GM18526 (cell line): ENCODE results near the gene FAM227A.
A peak's percentile ranks its signal among the peaks of the same experiment; 100 is the strongest.

ENCODE experiments used
- POLR2A ChIP-seq: IDR thresholded peaks from 3 replicates; pipeline ENCODE4 v1.6.1; 2011; ENCODE audit not compliant: insufficient read length; ENCODE audit errors: extremely low read depth

The FAM227A gene

DNA sequence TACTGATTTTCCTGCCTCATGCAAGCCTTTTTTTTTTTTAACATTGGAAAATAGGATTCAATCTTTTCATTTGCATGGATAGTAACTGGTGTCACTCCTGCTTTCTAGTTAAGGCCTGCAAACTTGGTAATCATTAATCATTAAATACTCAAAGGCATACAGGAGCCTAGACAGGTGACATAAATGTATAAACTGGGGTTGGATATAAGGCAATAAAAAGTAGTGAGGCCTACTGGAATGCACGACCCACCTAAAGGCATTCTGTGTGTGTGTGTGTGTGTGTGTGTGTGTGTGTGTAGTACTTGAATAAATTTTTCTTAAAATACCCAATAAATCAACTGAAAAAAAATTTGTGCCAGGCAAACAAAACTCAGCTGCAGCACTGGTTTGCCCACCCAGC is 33.5 kb upstream of the FAM227A start:
- no peak for TF ChIP-seq POLR2A

GRCh38 chr22:38685761-38686160 is 29.6 kb upstream of the FAM227A start:
- no peak for TF ChIP-seq POLR2A

DNA sequence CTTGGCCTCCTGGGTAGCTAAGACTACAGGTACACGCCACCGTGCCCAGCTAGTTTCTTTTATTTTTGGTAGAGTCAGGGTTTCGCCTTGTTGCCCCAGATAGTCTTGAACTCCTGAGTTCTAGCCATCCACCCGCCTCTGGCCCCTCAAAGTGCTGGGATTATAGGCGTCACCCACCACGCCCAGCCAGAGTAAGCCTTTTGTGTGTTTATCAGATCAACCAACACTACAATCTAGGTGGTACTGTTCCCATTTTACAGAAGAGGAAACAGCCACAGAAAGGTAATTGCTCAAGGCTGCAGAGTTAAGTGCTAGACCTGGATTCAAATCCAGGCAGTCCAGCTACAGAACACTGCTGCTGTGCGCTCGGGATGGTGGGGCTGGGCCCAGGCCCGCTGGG is 28.7 kb upstream of the FAM227A start:
- TF ChIP-seq POLR2A: no peak

DNA sequence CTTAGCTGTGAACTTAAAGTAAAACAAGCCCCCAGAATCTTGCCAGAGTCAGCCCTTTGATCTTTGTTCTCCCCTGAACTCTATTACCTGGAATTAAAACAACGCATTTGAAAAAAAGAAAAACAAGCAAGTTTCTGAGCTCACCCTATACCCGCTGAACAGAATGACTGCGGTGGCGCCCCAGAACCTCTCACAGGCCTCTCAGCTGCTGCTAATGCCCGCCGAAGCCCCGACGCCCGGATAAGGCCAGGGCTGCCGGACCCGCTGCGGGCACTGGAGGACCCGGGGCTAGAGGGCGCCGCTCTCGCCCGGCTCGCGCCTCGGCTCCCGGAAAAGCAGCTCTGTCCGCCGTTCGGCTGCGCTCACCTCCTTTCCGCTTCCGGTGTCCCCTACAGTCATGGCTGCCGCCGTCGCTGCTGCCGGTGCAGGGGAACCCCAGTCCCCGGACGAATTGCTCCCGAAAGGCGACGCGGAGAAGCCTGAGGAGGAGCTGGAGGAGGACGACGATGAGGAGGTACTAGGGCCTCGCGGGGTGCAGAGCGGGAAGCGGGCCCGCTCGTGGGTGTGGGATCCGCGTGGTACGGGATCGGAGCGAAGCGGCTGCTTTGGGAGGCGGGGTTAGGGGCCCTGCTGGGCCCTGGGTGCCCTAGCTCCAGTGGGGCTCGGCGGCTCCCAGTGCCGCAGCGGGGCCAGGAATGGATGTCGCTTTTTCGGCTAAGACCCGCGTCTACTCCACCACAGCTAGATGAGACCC is 25.6 kb upstream of the FAM227A start, which contains the start of gene TOMM22:
Gene TOMM22 (plus strand): TSS at position 376 of the 754 bp plus-strand sequence. CDS start 22 bp downstream, at position 398.
- TF ChIP-seq POLR2A: peak; percentile 84

GRCh38 chr22:38675833-38676232 is 19.6 kb upstream of the FAM227A start:
- TF ChIP-seq POLR2A: no peak

DNA sequence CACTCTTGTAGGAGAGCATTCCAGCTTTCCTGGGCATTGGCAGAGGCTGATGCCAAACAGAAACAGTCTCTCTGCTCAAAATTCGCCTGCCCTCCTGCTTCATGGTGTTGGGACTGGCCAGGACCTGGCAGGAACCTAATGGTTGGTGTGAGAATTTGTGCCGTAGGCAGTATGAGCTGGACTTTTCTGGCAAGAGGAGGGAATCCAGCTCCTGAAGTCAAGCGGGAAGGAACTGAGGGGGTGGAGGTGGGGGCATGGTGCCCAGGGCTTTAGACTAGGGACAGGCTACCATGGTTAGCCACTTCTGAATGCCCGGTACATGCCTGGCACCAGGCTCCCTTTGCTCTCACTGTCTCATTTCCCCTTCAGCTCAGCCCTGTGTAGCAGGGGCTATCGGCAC is 18.7 kb upstream of the FAM227A start:
- no peak for TF ChIP-seq POLR2A

- TF ChIP-seq POLR2A: no peak
Measured at GRCh38 chr22:38657045-38657909, 1.1 kb upstream of the FAM227A start.

- TF ChIP-seq POLR2A: no peak
Measured at GRCh38 chr22:38655519-38656255, 505 bp downstream of the FAM227A start.

DNA sequence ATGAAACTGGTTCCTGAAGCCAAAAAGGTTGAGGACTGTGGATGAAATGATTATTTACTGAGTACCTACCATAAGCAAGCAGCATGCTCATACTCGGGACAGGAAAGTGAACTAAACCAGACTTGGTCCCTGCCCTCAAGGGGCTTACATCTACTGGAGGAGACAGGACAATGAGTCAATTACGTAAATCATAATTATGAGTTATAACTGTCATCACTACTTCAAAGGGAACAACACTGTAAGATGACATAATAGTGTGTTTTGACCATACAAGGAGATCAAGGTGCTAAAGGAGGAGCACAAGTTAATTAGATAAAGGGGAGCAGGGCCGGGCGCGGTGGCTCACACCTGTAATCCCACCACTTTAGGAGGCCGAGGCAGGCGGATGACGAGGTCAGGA is 2.5 kb downstream of the FAM227A start:
- TF ChIP-seq POLR2A: no peak

DNA sequence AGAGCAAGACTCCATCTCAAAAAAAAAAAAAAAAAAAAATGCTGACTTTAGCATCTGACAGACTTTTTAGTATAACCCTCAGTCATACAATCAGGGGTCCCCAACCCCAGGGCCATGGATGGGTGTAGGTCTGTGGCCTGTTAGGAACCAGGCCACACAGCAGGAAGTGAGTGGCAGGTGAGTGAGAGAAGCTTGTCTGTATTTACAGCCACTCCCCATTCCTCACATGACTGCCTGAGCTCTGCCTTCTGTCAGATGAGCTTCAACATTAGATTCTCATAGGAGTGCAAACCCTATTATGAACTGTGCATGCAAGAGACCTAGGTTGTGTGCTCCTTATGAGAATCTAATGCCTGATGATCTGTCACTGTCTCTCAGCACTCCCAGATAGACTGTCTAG is 3.3 kb downstream of the FAM227A start:
- no peak for TF ChIP-seq POLR2A

DNA sequence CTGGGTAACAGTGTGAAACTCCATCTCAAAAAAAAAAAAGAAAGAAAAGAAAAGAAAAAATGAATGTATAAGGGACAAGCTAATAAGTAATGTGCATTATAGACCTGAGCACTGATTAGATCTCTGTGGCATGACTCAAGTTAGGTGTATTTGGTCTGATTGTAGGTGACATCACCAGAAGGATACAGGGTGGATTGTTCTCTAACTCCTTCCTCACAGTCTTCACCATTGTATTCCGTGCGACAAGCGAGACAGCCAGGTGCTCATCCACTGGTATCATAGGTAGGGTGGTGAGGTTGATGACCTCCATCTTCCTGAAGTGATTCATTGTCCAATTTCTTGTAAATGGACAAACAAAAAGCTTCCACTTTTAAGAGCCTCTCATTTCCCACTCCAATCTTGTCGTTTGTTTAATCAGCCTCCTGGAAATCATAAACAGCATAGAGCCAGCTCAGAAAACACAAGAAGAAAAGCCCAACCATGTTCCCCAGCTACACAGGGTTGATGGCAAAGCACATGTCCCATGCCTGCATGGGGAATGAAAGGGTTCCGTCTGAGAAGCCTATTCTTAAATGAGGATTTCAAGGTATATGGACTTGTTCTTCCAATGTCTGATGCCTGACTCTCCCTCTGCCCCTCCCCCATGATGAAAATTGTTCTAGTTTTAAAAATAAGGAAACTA is 6.2 kb downstream of the FAM227A start:
- TF ChIP-seq POLR2A: no peak

DNA sequence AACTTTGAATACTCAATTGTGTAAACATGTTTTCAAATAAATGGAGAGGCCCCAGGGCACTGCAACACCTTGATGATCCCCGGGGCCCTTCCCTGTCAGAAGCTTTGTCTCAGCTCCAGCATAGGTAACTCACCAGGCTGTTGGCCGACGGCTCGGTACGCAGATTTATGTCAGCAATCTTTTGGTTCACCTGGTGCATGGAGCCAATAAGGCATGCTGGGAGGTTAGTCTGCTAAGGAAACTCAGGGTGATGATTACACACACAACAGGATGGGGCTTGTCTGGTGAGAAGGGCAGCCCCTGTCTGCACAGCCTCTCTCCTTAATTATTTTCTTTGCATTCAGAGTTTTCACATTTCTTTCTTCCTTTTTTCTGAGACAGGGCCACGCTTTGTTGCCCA is 10.8 kb downstream of the FAM227A start:
- no peak for TF ChIP-seq POLR2A

DNA sequence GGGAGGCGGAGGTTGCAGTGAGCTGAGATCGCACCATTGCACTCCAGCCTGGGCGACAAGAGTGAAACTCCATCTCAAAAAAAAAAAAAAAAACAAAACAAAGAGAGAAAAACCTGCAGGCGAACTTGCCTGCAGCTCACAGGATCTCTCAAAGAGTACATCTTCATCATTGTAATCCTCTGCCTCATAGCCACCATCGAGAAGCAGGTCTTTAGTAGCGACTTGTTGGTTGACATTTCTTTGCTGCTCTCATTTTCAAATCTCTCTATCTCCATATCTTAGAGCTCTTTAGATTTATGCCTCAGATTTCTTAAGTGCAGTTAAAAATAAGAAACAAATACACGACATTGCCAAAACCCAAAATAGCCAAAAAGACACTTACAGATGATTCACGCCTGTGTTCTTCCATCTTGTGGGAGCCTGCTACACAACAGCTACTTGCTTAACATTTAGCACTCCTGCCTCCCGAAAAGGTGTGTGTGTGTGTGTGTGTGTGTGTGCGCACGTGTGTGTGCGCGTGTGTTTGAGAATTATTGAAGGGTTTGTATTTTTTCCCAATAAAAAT is 14.6 kb downstream of the FAM227A start:
- TF ChIP-seq POLR2A: no peak

- no peak for TF ChIP-seq POLR2A
Measured at GRCh38 chr22:38638728-38639127, 17.5 kb downstream of the FAM227A start.

DNA sequence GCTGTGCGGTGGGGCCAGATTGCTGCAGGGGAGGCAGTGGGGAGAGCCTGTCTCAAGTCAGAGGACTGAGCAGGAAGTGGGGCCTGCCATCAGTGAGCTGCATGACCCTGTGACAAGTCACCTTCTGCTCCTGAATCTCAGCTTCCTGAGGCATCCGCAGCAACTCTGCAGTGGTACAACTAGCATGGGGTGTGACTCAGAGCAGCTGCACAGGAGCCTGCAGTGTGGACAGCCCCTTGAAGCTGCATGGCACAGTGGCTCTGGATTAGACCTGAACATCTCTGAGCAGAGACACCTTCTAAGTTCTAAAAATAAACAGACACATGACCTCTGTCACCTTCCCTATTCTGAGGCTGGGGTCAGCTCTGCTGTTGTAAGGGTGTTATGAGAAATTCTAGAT is 18.0 kb downstream of the FAM227A start:
- no peak for TF ChIP-seq POLR2A
